Anterior cingulate cortex (tissue), 58 donors: ENCODE data around the gene DUSP7.
"Not testable (repeated sequence)": the region's sequence is repeated elsewhere in the genome, so short reads cannot be mapped to it uniquely, and the experiment has no call there.

Experiments used
- DNase-seq, 58 donors: peaks; one replicate each; lab custom pipeline; 2025; lab: John Stamatoyannopoulos, UW

DUSP7 gene

DNA sequence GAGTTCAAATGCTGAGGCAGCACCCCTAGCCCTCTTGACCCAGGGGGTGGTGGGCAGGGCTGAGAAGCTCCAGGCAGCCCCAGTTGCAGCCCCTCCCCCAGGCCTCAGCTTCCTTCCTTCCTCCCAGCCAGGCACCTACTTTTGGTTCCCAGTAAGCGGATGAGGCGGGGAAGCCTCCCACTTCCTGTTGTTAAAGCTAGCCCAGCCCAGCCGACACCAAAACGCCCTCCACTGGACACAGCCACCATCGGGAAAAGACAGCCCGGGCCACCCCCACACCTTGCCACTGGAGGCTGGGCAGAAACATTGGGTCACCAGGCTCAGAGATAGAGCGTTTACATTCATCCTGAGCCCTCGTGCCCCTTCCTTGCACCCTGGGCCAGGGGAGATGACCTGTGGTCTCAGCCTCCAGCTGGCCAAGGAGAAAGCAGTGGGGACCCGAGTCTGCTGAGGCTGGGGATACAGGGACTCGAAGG lies 3.5 kb downstream of the DUSP7 start:
- peak in 55 of 58 donors; percentile 20 to 82 (median 73) for DNase-seq

DNA sequence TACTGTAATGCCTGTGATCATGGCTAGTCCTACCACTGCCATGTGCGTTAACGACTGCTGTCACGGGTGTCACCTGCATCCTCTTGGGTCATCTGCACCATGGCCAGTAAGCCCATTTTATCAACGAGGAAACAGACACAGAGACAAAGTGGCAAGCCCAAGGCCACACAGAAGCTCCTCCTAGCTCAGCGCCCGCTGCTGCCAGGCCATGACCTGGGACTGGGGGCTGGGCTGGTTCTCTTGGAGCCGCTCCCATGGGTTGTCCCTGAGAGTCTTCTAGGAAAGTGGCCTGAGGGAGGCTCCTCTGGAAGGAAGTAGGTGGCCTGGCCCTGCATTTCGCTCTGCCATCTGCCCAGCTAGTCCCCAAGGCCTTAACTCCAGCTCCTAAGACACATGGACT lies 4.9 kb downstream of the DUSP7 start:
- DNase-seq = no peak

DNA sequence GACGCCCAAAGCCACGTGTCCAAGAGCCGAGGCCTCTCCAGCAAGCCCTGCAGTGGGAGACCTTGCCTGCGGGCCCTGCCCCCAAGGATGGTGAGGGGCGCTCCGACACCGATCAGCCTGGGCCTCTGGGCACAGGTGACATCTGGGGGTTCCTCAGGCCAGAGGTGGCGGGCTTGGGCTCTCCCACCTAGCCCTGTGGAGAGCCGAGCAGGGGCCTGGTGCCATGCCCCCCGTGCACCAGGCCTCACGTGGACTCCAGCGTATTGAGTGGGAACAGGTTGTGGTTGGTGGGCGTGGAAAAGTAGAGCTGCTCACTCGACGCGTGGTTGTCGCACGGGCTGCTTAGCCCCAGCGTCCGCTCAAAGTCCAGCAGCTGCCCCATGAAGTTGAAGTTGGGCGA lies 5.8 kb downstream of the DUSP7 start:
- no peak for DNase-seq

DNA sequence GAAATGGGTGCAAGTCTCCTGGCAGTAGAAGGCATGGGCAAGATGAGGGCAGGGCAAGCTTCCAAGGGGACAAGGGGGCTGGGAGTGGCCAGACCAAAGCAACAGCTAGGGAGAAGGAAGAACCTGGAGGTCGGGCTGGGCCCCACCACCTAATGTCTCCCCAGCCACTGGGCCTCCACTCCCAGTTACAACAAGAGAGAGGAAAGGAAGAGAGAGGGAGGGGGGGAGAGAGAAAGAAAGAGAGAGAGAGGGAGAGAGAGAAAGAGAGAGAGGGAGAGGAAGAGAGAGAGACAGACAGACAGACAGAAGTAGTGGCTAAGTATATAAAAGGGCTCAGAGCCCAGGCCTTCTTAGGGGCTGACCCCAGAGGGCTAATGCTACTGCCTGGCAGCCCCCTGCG lies 6.9 kb downstream of the DUSP7 start:
- DNase-seq = no peak

DNA sequence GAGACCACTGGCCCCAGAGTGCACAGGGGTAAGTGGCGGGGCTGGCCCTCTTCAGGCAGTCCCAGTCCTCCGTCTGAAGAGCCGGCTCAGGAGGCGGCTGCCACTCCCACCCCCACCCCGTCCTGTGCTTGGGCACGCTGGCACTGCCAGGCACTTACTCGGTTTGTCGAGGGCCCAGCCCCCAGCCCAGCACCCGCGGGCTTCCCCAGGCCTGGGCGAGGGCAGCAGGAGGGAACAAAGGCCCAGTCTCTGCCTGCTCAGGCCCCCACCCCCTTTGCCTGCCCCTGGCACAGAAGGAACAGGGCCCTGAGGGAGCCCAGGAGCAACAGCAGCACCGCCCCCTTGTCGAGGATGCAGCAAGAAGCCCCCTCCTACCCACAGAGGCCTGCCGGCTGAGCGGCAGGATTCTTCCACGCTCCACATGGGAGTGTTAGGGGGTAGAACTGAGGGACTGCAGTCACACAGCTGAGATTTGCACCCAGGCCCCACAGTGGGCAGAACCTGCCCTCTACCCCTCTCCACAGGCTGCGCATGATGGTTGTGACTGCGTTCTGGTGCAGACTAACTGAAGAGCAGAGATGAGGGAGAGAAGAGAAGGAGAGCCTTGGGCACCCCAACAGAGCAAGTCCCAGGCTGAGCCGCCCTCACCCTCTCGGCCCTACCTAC lies 8.9 kb downstream of the DUSP7 start:
- DNase-seq = peak in 54 of 58 donors; percentile 41 to 97 (median 84)

DNA sequence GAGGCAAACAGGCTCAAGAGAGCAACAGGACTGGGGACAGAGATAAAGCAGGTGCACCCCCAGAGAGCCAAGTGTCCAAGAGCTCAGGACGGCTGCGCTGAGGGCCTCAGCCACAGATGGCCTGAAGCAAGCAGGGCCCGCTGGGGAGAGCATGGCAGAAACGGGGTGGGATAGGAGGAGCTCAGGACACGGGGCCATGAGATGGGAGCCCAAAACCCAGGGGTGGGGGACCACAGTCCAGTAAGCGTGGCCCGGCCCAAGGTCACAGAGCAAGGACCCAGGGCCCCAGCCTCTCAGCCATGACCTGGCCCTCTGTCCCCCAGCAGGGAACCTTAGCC lies 9.5 kb downstream of the DUSP7 start:
- peak in 2 of 58 donors; percentile 69 to 82 for DNase-seq

DNA sequence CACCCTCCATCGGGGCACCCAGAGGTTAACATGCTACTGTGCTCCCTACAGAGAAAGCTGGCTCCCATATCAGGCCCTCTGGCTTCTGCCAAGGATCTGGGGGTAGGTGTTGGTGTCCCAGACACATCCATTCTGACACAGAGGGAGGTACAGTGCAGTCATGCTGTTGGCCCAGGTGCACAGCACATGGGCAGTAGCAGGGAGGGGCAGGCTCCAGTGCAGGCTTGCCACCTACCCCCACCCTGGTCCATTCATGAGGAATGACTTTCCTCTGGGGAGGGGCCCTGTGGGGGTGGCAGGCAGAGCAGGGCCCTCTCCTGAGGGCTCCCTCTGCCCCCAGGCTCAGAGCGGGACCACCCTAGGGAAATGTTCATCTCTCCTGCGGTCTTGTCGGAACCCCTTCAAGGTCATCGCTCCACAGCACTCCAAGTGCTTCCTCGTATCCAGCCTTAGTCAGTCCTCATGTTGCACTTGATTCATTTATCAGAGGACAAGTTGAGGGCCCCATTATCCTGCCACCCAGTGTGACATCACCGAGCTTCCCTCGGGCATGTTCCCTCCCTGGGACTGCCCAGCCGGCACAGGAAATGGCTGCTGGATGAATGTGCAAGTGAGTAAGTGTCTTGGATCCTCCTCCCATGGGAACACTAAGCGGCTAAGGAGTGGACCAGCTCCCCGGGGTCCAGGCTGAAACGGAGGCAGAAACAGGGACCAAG lies 10.0 kb downstream of the DUSP7 start:
- DNase-seq = peak in 23 of 58 donors; percentile 21 to 82 (median 55)

DNA sequence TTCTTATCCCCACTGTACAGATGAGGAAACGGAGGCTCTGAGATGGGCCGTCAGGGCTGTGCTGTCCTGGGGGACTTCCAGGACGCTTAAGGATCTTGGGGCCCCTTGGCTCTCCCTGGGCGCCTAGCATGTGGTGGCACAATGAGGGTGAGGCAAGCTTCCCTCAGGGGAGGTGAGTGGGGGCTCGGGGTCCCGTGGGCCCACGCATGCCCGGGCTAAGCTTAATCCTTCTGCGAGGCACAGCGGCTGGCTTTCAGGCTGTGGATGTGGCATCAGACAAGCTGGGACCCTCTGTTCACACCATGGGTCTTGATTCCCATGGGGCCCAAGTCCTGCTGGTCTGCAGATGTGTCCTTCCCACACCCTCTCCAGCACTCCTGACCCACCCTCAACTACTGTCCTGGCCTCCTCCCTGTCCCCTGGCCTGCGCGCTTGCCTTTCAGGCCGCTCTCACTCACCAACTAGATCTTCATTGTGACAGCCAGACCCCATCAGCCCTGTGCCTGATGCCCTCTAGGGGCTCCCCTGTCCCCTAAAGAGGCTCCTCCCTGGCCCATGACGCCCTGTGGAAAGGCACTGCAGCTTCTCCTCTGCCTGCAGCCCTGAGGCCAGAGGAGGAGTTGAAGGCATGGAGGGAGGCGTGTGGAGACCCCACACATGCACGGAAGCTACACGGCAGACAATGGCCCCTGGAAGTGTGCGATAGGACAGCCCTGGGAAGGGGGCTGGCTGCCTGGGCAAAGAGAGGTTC lies 11.3 kb downstream of the DUSP7 start:
- no peak for DNase-seq

DNA sequence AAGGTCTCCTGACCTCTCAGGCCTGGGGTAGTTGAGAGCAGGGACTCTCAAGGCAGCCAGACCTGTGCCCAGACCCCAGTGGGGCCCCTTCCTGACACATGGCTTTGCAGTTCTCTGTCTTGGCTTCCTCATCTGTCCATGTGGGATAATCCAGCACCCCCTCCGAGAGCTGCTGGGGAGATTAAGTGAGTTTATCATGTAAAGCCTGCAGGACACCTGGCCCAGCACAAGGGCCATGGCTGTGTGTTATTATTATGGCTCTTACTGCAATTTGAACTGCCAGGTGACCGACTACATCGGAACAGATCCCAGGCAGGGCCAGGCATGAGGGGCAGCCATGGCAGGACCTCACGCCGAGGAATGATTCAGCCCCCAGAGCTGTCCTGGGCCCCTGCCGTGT lies 12.6 kb downstream of the DUSP7 start:
- no peak for DNase-seq

DNA sequence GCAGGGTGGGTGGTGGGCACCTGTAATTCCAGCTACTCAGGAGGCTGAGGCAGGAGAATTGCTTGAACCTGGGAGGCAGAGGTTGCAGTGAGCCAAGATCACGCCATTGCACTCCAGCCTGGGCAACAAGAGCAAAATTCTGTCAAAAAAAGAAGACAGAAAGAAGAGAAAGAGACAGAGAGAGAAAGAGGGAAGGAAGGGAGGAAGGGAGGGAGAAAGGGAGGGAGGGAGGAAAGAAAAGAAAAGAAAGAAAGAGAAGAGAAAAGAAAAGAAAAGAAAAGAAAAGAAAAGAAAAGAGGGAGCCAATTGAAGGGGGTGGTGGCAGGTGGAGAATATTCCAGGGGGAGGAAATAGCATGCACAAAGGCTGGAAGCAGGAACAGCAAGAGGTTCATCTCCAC lies 13.3 kb downstream of the DUSP7 start:
- not testable (repeated sequence) for DNase-seq

DNA sequence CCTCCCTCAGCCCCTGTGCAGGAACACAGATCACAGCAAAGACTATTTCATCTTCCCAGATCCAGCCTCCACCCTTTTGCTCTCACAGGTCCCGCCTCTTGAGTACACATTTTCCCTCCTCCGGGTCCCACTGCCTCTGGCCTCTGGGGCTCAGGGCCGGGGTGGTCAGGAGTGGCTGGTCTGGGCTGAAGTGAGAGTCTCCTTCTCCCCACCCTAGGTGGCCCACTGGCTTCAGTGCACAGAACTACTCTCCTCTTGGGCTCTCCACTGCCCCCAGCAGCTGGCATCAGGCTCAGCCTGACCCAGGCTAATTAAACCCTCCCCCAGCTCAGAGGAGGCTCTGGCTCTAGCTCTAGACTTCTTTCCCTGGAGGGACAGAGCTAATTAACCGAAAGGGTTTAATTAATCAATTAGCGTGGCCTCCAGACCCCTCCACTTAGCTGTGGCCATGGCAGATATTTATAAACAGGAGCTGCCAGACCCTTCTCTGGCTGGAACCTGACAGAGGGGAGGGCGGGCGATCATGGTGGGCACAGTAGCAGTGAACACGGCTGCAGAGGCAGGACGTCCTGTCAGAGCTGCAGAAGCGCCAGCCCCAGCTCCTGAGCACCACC lies 15.1 kb downstream of the DUSP7 start:
- DNase-seq = peak in 51 of 58 donors; percentile 23 to 89 (median 65)

DNA sequence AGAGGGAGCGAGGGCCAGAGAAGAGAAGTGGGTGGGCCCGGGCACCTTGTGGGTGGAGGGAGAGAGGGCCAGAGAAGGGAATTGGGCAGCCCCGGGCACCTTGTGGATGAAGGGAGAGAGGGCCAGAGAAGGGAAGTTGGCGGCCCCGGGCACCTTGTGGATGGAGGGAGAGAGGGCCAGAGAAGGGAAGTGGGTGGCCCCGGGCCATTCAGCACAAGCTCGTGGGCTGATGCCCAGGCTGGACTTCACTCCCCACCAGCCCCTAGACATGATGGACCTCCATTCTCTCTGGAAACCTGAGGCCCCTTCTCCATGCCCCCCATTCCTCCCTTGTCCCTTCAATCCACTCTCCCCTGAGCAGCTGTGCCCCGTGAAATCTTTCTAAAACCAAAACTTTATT lies 15.8 kb downstream of the DUSP7 start:
- peak in 8 of 58 donors; percentile 29 to 66 (median 52) for DNase-seq

DNA sequence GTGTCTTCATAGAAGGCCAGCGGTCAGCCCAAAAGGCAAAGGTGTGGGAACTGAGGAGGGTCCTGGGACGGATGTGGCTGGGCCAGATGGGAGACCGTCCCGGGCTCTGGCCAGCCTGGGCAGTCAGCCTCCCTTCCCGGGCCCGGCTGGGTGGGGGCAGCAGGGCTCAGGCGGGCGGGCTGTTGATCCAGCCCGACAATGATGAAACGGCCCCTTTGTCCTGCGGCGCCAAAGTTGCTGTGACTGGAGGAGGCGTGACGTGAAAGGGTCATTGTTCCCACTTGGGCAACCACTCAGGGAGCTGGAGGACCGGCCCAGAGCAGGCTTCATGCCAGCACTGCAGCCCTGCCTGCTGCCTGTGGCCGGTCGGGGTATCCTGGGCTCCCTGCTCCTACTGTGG lies 16.5 kb downstream of the DUSP7 start:
- DNase-seq = peak; percentile 35 to 99 (median 93)

DNA sequence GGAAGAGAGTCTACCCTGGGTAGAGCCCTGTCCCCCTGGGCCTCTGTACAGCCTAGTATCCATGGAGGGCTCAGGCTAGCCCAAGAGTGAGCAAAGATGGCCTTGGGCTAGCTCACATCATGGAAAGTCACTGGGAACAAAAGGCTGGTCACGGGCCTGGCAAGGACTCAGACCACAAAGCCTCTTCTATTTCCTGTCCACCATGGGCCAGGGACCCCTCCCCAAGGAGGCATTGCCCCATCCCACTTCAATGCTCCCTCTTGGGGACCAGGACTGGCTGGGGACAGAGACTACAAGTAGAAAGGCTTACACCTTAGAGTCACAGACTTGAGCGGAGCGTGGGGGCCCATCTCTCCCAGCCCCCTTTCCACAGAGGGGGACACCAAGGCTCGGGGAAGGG lies 16.9 kb downstream of the DUSP7 start:
- DNase-seq = peak in 13 of 58 donors; percentile 17 to 84 (median 67)

DNA sequence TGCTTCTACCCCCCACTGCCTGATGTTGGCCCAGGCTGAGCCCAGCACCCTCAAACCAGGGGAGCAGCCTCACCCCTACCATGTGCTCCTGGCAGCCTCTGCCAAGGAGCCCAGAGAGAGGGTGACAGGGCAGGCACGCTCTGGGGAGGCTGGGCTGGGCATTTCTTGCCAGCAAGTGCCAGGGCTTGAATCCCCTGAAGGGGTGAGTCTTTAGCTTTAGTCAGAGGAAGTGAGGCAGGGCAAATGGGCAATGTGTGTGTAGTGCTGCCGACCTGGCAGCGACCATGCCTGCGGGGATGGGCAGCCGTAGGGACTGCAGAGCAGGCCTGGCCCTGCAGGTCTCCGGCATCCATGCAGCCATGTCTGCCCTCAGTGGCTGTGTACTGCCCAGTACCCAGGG lies 18.1 kb downstream of the DUSP7 start:
- DNase-seq = peak in 1 of 58 donors; percentile 27

DNA sequence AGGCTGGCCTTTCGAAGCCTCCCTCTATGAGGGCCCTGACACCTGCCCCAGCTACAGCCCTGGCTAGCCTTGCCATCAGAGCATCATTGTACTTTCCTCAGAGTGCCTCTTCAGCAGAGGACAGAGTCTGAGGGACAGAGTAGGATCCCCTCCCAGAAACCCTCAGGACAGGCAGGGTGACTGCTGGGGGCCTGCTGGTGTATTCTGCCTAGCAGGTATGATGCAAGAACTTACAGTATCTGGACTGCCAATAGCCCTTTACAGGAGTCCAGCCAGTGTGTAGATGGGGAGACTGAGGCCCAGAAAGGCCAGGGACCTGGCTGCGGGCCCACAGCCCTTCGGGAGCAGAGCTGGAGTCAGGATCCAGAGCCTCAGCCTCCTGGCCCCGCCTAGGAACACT lies 19.1 kb downstream of the DUSP7 start:
- DNase-seq = no peak

DNA sequence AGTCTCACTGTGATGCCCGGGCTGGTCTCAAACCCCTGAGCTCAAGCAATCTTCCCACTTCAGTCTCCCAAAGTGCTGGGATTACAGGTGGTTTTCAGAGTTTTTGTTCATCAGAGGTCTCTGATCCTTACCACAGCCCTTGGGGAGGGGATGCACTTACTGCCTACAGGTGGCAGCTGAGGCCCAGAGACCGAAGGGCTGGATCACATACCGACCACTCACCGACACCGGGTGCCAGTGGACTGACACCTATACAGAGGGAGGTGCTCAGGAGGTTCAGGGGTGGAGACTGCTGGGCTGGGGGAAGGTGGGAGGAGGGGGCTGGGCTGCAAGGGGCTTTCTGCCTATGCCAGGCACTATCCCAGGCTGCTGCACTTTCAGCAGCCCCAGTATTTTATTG lies 19.5 kb downstream of the DUSP7 start:
- no peak for DNase-seq

DNA sequence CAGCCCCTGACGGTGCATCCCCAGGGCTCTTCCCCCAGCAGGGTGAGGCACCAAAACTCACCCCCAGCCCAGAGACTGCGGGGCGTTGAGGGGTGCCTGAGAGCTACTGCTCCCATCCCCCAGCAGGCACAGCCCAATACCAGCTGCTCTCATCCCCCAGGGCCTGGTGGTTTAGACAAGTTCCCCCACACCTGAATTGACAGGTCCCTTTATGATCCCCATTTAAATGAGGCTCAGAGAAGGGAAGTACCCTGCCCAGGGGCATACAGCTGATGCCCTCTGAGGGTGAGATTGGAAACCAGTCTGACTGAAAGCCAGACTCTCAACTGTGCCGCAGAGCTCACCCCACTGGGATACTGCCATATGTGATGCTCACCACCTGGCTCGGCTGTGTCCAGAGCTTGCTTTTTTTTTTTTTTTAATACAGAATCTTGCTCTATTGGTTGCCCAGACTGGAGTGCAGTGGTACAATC lies 20.1 kb downstream of the DUSP7 start:
- no peak for DNase-seq

DNA sequence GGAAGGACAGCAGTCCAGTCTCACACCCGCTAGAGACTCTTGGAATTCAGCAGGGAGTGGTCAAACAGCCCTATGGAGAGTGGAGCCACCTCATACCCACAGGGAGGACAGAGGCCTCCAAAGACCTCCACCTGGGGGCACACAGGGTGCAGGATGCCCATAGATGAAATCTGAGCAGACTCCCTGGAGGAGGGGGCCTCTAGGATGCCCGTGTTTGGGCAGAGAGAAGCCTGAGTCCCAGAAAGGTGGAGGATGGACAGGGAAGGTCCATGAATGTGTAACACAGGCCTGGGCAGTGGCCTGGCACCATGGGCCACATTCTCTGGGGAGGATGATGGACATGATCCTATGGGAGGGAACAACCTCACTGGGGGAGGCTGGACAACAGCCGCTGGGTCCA lies 21.7 kb downstream of the DUSP7 start:
- no peak for DNase-seq

DNA sequence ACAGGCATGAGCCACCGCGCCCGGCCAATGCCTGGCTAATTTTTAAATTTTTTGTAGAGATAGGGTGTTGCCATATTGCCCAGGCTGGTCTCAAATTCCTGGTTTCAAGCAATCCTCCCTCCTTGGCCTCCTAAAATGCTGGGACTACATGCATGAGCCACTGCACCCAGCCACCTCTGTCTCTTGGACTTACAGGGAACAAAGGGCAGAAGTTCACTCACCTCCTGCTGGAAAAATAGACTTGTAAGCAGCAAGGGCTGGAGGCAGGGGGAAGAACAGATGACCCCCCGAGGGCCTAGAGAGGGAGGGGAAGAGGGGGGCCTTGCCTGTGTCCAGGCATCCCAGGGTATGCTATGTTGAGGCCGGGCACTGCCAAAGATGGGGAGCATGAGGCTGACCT lies 22.2 kb downstream of the DUSP7 start:
- no peak for DNase-seq

DNA sequence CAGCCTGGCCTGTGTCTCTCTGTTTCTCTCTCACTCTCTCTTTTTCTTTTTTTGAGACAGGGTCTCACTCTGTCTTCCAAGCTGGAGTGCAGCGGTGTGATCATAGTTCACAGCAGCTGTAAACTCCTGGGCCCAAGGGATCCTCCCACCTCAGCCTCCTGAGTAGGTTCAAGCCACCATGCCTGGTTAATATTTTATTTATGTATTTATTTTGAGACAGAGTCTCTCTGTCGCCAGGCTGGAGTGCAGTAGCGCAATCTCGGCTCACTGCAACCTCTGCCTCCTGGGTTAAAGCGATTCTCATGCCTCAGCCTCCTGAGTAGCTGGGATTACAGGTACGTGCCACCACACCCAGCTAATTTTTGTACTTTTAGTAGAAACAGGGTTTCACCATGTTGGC lies 22.6 kb downstream of the DUSP7 start:
- not testable (repeated sequence) for DNase-seq
